GM19324 (cell line): ENCODE measurements around the gene NME1.
"Not testable (repeated sequence)": the region's sequence is repeated elsewhere in the genome, so short reads cannot be mapped to it uniquely, and the experiment has no call there.

Source experiments
- ATAC-seq: cut with Tn5 transposase; IDR thresholded peaks from one replicate; pipeline ENCODE4 v1.9.1; 2021; ENCODE audit warnings: mild to moderate bottlenecking, moderate library complexity; ENCODE audit not compliant: unreplicated experiment, low FRiP score

Gene NME1

DNA sequence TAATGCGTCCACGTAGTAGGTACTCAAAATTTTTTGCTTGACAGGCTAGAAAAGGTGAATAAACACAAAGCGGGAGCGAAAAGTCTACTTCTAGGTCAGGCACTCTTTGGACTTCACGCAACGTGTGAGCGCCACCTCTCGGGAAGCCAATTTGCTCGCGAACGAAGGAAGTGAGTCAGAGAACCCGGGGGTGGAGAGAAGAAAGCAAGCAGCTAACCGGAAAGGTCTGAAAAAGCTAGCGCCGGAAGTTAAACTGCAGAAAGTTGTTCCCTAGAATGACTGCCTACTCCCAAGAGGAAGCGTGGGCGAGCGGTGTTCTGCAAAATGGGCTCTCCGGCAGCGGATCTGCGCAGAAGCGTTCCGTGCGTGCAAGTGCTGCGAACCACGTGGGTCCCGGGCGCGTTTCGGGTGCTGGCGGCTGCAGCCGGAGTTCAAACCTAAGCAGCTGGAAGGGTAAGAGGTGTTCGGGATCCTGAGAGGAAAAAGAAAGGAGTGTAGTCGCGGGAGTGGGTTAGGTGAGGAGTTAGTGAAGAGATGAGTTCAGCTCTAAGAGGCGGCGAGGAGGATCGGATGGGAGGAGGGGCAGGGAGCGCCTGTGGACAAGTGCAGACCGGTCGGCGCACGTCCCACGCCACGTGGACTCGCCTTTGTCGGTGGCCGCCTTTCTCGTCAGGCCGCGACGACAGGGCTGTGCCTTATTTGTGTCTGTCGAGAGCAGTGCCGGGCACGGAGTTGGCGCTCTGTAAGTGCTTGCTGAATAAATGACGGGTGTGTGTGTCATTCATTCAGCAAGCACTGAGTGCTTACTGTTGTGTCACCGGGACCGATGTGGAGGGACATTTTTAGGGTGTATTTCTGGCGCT, at the start of gene NME1:
Gene NME1, plus strand, starts transcription at position 350 of the 863 bp plus-strand sequence. CDS start 2,096 bp downstream, outside the sequence.
- peak; percentile 97 for ATAC-seq

DNA sequence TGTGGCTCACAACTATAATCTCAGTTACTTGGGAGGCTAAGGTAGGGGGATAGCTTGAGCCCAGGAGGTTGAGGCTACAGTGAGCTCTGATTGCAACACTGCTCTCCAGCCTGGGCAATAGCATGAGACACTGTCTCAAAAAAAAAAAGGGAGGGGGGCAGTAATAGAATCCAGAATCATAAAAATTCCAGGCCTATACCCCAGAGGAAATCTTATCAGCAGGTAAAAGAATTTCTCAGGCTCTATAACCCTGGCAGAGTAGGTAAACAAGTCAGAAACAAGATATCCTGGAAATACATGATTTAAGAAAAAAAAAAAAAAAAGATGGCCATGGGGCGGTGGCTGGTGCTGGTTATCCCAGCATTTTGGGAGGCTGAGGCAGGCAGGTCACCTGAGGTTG, 45.6 kb upstream of the NME1 start:
- ATAC-seq, result no peak

DNA sequence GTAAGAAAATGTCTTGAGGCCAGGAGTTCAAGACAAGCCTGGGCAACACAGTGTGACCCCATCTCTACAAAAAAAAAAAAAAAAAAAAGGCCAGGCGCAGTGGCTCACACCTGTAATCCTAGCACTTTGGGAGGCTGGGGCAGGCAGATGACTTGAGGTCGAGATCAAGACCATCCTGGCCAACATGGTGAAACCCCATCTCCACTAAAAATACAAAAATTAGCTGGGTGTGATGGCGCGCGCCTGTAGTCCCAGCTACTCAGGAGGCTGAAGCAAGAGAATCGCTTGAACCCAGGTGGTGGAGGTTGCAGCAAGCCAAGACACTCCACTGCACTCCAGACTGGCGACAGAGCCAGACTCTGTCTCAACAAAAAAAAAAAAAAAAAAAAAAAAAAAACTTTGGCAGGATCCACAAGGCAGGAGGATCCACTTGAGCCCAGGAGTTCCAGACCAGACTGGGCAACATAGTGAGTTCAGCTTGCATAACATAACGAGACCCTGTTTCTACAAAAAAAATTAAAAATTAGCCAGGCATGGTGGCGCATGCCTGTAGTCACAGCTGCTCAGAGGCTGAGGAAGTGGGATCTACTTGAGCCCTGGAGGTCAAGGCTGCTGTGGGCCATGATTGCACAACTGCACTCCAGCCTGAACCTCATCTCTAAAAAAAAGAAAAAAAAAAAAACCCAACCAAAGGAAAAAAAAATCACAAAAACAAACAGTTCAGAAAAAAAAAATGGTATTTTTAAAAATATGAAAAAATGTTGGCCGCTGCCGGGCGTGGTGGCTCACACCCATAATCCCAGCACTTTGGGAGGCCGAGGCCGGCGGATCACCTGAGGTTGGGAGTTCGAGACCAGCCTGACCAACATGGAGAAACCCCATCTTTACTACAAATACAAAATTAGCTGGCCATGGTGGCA, 40.8 kb upstream of the NME1 start:
- ATAC-seq, result not testable (repeated sequence)

DNA sequence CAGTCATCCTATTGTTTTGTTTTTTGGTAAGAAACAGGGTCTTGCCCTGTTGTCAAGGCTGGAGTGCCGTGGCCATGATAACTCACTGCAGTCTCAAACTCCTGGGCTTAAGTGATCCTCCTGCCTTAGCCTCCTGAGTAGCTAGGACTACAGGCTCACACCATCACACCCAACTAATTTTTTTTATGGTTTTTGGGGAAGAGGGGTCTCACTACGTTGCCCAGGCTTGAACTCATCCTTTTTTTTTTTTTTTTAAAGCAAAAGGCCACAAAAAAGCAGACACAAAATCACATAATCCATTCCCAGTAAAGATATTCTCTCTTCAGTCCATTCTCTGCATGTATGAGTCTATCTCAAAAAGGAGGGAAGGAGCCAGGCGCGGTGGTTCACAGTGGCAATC, 38.2 kb upstream of the NME1 start:
- ATAC-seq, result no peak

DNA sequence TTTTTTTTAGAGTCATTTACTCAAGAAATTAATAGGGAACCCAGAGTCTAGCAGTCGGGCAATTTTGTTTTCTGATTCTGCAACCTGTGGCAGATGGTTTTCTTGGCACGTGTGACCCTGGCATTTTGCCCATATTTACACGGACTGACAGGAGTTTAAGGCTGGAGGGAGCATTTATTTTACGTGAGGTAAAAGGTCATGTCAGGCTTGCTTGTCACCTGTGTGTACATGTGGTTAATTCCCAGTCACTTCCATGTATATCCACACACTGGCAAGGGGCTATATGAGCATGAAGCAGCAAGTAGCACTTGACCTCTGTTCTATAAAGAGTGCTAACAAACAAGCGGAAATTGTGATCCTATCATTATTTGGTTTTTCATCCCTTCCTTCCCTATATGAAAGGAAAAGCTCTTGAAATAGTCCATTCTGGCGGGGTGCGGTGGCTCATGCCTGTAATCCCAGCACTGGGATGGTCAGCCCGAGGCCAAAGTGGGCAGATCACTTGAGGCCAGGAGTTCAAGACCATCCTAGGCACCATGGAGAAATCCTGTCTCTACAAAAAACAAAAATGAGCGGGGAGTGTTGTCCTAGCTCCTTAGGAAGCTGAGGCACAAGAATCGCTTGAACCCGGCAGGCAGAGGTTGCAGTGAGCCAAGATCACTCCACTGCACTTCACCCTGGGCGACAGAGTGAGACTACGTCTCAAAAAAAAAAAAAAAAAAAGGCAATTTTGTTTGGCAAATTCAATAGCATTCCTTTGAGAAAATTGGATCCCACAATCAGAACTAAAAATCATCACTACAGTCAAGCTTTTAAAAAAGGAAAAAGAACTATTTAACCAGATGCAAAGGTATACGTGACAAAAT, 34.8 kb upstream of the NME1 start:
- ATAC-seq, result no peak

DNA sequence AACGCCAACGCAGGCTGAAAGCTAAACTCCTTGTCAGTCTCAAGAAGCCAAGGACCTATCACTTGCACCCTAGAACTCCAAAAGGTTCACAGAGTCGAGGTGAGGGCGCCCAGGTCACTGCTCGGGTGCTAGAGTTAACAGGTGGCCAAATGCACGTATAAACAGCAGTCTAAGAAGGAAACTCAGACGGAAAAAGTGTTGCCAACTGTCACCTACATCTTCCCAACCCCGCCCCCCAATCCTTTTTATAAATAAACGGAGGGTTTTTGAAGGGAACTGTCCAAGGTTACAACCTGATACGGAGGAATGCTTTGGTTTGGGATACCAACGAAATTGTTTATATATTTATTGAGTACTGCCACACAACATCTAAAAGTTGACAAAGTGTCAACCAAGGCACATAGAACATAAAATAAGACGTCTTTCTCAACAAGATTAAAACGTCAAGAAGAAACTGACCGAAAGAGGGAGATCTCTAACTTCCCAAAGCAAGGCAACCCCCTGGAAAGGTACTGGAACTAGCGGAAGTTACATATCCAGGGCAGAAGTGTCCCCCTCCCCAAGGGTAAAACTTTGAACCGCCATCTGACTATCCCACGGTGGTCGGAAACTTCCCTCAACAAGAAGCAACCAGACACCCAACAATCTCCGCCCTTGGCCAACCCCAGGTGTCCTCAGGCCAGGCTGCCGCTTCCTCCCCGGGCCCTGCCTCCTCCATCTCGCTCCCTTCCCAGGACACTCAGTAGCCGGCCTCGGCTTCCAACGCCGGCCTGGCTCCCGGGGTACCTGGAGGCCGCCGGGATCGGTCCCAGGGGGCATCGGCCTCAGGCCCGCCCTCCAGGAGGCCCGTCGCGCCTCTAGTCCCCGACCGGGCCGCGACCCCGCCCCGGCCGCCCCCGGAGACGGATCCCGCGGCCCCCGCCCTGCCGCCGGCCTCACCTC, 33.7 kb upstream of the NME1 start:
- peak; percentile 11 for ATAC-seq

DNA sequence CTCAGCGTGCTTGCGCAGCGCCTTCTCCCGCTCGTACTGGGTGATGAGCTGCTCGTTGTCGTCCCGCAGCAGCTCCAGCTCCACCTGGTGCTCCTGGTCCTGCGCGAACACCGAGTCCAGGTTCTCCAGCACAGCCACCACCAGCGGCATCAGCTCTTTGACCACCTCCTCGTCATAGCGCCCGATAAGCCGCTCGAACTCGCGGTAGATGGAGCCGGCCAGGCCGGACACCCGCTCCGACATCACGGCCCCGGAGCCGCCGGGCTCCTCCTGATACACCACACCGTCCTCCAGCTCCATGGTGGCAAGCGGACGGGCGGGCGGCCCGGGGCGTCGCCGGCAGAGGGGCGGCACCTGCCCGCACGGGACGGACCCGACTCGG, 33.0 kb upstream of the NME1 start:
- peak; percentile 26 for ATAC-seq

DNA sequence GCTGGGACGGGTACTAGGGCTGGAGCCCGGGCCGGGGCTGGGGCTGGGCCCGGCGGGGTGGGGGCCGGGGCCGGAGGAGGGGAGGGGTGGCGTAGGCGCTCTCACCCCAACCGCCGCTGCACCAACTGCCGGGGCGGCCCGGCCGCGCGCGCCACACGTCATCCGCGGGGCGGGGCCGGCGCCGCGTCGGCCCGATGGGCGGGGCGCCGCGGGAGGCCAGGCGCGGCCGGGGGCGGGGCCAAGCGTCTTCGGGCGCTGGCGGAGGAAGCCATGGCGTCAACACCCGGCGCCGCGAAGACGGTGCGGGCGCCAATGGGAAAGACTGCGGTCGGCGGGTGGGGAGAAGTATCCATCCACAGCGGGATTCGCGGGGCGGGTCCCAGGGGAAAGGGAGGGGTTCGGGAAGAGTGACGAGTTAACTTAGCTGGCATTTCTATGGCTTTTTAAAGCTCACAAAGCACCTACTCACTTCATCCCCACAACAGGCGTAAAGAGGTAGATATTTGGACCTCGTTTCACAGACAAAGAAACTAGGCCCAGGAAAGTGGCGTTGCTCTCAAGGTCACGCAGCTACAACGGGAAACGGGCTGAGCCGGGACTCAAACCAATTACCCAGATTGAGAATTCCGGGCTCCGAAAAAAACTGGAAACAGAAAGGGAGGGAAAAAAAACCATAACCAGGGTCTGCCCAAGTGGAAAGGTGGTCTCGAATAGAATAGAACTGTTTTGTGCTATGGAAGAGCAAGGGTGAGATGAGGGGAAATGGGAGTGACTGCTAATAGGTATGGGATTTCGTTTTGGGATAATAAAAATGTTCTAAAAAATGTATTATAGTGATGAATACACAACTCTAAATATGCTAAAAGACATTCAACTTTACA, 32.4 kb upstream of the NME1 start, which contains the start of gene SPAG9:
Gene SPAG9, minus strand, starts transcription at position 130 of the 881 bp plus-strand sequence. CDS start 212 bp downstream, outside the sequence.
- peak; percentile 86 for ATAC-seq

DNA sequence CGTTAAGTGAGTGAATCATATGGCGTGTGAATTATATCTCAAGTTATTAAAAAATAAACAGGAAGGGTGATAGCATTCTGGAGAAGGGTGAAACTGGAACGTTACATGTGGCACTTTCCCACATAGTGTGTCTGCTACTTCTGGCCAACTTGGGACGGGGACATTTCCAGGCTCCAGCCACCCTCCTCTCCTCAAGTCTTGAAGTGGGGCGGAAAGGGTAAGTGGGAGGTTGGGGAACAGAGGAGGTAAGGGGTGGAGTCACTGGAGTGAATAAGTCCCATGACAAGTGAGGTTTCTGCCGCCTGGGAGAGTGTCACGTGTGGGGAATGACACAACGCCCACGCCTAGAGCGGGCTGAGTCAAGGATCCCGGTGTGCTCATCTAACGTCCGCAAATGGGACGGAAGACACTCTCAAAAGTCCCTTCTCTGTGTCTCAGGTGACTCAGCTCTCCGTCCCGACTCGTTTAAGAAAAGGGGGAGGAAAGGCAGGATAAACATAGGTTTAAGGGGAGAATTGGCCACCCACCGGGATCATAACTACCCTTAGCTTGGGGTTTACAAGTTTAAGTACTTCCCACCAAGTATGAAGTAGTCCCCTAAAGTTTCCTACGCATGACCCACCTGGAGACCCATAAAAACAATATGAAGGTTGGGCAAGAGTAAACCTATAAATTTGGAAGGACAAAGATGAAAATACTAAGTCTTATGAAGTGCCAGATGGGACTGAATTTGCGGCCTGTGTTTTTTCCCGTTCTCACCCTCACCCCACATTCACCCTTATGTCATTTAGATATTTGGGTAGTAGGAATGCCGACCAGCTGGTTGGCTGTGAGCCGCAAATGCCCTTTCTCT, 31.5 kb upstream of the NME1 start:
- no peak for ATAC-seq

DNA sequence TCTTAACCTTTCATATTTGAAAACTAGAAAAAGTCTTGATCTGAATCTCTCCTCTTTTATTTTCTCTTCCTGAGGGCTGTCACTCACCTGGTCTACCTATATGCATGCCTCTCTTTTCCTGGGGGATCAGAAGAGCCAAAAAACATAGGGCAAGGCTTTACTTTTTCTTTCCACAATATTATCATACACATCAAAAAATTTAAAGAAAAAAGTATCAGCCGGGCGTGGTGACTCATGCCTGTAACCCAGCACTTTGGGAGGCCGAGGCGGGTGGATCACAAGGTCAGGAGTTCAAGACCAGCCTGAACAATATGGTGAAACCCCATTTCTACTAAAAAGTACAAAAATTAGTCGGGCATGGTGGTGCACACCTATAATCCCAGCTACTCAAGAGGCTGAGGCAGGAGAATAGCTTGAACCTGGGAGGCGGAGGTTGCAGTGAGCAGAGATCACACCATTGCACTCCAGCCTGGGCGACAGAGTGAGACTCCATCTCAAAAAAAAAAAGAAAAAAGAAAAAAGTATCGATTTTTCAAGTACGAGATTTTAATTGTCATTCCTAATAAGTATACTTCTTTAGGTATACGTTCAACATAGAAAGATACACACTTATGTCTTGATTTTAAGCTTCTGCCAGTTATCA, 30.8 kb upstream of the NME1 start:
- ATAC-seq, result not testable (repeated sequence)

DNA sequence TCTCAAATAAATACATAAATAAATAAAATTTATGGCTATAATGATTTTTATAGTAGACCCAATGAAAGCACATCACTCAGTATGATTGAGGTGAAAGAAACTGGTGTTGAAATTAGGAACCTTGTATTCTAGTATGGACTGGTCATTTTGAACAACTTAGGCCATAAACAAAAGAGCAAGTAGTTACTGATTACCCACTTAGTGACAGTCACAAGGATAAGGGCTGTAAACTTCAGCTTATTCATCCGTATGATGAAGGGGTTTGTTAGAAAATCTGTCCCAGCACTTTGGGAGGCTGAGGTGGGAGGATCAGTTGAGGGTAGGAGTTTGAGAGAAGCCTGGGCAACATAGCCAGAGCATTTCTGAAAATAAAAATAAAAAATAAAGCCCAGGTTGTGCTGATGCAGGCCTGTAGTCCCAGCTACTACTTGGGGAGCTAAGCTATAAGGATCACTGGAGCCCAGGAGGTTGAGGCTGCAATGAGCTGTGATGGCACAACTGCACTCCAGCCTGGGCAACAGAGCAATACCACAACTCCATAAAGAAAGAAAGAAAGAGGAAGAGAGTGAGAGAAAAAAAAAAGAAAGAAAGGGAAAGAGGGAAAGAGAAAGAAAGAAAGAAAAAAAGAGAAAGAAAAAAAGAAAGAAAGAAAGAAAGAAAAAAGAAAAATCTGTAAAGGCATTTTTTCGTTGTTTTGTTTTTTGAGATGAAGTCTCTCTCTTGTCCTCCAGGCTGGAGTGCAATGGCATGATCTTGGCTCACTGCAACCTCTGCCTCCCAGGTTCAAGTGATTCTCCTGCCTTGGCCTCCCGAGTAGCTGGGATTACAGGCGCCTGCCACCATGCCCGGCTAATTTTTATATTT, 28.5 kb upstream of the NME1 start:
- ATAC-seq, result no peak

DNA sequence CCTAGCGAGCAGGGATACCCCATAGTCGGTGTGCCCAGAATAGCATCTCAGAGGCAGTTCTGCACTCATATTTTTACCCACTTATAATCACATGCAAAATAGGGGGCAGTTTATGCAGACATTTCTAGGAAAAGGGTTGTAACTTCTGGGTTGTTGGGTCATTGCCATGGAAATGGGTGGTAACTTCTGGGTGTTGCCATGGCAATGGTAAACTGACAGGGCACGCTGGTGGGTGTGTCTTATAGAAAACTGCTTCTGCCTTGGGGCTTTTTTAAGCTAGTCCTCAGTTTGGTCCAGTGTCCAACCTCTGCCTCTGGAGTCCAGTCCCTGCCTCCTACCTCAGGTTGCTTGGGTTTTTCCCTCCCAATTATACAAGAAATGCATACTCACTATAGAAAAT, 25.3 kb upstream of the NME1 start:
- no peak for ATAC-seq

DNA sequence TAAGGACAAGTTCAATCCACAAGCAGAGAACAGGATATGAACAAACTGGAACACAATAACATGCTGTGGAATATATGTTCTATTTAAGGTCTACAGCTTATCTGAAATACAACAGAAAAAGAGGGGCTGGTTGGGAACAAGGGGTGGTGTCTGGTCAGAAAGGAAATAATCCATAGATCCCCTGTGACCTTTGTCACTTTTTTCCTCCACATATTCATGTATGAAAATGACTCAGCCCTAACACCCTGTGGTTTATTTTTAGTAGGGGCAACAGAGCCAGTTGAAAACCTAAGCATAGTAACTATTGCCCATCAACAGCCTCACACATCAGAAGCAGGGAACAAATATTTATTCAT, 20.4 kb upstream of the NME1 start:
- ATAC-seq, result peak; percentile 51

DNA sequence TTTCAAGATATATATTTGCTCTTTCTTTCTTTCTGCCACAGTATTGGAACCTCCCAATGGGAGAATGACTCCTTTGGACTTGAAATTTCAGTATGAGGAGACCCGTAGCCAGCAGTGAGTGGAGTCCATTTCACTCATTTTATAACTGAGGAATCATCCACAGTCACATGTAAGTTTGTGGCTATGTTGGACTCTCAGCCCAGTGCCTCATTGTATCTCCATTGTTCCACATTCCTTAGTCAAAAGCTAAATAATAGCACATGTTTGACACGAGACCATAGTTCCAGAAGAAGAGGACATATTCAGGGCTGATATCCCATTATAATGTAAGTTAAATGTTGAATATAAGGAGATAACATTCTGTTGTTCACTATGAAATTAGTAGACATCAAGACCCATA, 20.0 kb upstream of the NME1 start:
- no peak for ATAC-seq

DNA sequence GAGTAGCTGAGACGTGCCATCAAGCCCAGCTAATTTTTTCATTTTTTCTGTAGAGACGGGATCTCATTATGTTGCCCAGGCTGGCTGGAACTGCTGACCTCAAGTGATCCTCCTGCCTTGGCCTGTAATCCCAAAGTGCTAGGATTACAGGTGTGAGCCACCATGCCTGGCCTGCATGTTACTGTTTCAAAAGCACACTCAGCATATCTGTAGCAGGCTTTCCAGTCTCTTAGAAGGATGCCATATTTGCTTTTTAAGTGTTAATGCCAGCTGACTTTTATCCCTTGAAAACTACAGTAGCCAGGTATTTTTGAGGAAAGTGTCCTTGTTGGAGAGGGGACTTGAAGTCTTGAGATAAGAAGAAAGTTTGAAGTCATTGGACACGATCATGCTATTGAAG, 17.4 kb upstream of the NME1 start:
- ATAC-seq, result no peak

DNA sequence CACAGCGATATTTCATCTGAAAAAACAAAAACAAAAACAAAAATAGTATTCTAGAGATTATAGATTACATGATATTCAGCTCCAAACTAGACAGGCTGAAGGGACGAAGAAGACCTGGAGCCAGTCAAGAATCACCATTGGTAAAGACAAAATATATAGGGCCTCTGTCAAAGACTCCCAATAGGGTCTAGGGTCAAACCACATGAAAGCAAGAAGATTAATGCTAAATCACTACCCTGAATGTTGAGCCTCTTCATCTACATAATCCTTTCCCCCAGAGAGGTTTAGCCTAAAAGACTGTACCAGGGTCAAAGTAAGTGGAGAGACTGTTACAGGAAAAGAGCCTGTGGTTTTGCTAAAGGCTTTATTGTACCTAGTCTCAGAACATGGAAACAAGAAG, 10.8 kb upstream of the NME1 start:
- ATAC-seq, result no peak
